ENCODE measurements around the gene OFD1. TPM values are rescaled to one million over a fixed set of nuclear protein-coding genes. Genes with fewer than 3 reads are reported as not detected.

OFD1 gene
- total RNA-seq, 2 donors from 2014 or later: 7.7 to 8.1 TPM

DNA sequence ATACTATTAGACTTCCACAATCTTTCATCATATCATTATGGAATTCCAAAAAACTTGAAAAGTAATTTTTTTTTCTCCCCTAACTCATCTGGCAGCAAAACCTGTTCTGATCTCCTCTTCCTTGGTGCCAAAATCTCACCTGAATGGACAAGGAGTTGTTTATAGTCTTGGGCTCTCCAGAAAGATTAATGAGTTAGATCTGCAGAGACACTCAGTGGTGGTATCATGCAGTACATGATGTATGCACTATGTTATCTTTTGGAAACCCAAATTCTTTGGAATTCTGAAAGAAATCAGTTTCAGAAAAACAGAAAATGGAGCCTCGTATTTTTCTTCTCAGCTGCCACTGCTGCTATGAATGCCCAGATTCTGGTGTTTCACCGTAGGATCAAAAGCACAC is 70.7 kb downstream of the OFD1 start:
- H3K27me3 ChIP-seq: no peaks in the 10 kb centered on the region
- TF ChIP-seq, protein P1, sequence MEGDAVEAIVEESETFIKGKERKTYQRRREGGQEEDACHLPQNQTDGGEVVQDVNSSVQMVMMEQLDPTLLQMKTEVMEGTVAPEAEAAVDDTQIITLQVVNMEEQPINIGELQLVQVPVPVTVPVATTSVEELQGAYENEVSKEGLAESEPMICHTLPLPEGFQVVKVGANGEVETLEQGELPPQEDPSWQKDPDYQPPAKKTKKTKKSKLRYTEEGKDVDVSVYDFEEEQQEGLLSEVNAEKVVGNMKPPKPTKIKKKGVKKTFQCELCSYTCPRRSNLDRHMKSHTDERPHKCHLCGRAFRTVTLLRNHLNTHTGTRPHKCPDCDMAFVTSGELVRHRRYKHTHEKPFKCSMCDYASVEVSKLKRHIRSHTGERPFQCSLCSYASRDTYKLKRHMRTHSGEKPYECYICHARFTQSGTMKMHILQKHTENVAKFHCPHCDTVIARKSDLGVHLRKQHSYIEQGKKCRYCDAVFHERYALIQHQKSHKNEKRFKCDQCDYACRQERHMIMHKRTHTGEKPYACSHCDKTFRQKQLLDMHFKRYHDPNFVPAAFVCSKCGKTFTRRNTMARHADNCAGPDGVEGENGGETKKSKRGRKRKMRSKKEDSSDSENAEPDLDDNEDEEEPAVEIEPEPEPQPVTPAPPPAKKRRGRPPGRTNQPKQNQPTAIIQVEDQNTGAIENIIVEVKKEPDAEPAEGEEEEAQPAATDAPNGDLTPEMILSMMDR (IDR thresholded peaks at IDR 0.05): peak in 1 of 2 donors; percentile 29
- H3K4me3 ChIP-seq: no peak overlapping the region
- no peaks in the 10 kb centered on the region for H3K4me1 ChIP-seq
- H3K27ac ChIP-seq: no peak overlapping the region
- H3K36me3 ChIP-seq: no peaks in the 10 kb centered on the region
- no peak for DNase-seq (ENCODE audit: low spot score)
- H3K9me3 ChIP-seq: peaks cover 0 to 5% of the 10 kb centered on the region in 2 donors

DNA sequence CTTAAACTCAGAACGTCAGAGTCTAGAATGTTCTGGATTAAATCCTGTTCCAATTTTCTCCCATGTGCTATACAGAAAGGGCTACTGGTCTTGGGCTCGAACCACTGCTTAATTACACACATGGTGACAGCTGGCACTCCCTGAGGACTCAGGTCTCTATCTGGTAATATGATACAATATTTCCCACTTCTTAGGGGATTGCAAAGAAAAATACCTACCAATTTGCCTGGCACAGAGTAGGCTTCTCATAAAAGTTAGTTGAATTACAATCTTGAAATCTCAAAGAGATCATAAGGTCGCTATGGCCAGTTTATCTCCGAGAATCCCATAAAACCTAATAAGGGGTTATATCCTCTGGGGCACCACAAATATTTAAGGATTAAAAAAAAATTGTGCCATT is 73.7 kb downstream of the OFD1 start:
- DNase-seq (ENCODE audit: low spot score): no peak
- Histone ChIP-seq H3K27me3 (no peaks in the 10 kb centered on the region), H3K36me3 (no peaks in the 10 kb centered on the region), H3K9me3 (no peaks in the 10 kb centered on the region), H3K4me1 (no peaks in the 10 kb centered on the region), H3K27ac (no peak overlapping the region), H3K4me3 (no peak overlapping the region)
- TF ChIP-seq, protein P1 (IDR thresholded peaks at IDR 0.05): no peak

DNA sequence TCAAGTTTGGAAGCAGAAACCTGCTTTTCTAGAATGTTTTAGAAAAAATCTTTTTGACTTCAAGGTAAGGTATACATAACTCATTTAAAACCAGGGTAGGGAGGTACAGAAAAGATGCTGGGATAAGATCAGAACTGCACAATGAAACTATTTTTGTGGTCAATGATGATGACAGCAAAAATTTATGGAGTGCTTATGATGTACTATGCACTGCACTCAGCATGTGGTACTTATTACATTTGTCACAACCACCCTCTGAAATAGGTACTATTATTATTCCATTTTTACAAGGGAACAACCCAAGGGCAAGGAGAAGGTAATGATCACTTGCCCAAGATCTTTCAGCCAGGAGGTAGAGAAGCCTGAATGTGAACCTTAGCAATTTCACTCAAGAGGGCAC is 74.3 kb downstream of the OFD1 start:
- no peaks in the 10 kb centered on the region for H3K27me3 ChIP-seq
- H3K36me3 ChIP-seq: no peaks in the 10 kb centered on the region
- no peak for DNase-seq (ENCODE audit: low spot score)
- H3K9me3 ChIP-seq: no peaks in the 10 kb centered on the region
- TF ChIP-seq, protein P1 (IDR thresholded peaks at IDR 0.05): no peak
- H3K4me3 ChIP-seq: no peak overlapping the region
- no peaks in the 10 kb centered on the region for H3K4me1 ChIP-seq
- no peak overlapping the region for H3K27ac ChIP-seq

DNA sequence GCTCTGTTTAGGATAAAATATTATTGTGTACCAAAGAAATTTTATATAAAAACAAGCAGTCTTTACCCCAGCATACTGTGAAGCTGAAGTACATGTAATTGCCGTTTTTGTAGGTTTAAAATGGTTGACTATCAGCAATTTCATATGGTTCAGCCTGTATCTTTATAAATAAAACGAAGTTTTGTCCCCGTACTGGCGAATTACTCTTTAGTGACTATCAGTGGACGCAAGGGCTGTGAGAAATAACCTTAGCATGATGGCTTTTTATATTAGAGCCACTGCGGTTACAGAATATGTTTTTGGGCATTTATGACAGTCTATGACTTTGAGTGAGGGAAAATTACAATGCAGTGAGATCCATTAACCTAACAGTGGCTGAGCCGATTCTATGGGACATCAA is 81.1 kb downstream of the OFD1 start:
- no peak overlapping the region for H3K4me3 ChIP-seq

DNA sequence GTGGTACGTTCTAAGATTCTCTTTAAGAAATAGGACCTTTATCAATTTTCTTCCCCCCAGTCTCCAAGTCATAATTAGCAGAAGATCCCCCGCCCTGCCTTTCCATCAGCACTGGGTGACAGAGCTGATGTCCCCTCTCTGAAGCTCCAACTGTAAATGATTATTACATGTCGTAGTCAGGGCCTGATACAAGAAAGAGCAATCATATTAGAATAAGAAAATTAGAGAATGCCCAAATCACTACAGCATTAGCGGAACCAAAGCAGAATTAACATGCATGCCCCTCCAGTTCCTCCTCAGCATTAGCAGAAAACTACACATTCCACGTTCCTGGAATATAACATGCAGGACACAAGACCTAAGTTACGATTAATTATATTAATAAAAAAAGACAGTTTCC is 81.6 kb downstream of the OFD1 start:
- no peak for DNase-seq (ENCODE audit: low spot score)
- H3K27ac ChIP-seq: no peak overlapping the region
- no peak overlapping the region for H3K4me3 ChIP-seq
- H3K36me3 ChIP-seq: no peaks in the 10 kb centered on the region
- TF ChIP-seq, protein P1 (IDR thresholded peaks at IDR 0.05): no peak
- H3K9me3 ChIP-seq: no peaks in the 10 kb centered on the region
- H3K4me1 ChIP-seq: no peaks in the 10 kb centered on the region
- no peaks in the 10 kb centered on the region for H3K27me3 ChIP-seq

More for the DNA sequence above, 81.1 kb downstream of the OFD1 start:
- Histone ChIP-seq H3K36me3 (no peaks in the 10 kb centered on the region), H3K27me3 (no peaks in the 10 kb centered on the region), H3K9me3 (no peaks in the 10 kb centered on the region), H3K4me1 (no peaks in the 10 kb centered on the region), H3K27ac (no peak overlapping the region)
- no peak for DNase-seq (ENCODE audit: low spot score)
- TF ChIP-seq, protein P1 (IDR thresholded peaks at IDR 0.05): no peak

Data from right atrium auricular region (tissue), 2 donors.